Keratinocyte (primary cell): ENCODE results near the gene NF1. TPM values are rescaled to one million over a fixed set of nuclear protein-coding genes. Genes with fewer than 3 reads are reported as not detected.

Experiments
- DNase-seq: peaks from one replicate; pipeline ENCODE4 v3.0.0-alpha.2; 2011; ENCODE audit warnings: low read depth, missing footprints, low spot score
- FAIRE-seq: peaks from 2 replicates; lab custom pipeline; 2011; peaks lifted over from hg19 to GRCh38; lab: Jason Lieb, UNC
- H2AFZ ChIP-seq: 2 replicates; pipeline ENCODE4 v1.6.0; 2012; ENCODE audit warnings: low read length, control low read depth, inconsistent platforms; ENCODE audit not compliant: control insufficient read depth
- H3K27ac ChIP-seq: 2 replicates; pipeline ENCODE4 v1.5.1; 2011; ENCODE audit warnings: low read length; ENCODE audit not compliant: control insufficient read depth, insufficient read depth
- H3K27me3 ChIP-seq: 3 replicates; pipeline ENCODE4 v1.6.0; 2011; ENCODE audit warnings: low read length; ENCODE audit not compliant: control insufficient read depth, insufficient read depth; ENCODE audit errors: extremely low read depth
- H3K36me3 ChIP-seq, 2 experiments: 2 replicates in 1 of 2; 3 replicates in 1 of 2; pipeline ENCODE4 v1.5.1; 2011; ENCODE audit warnings: low read length in 2 of 2, mild to moderate bottlenecking in 1 of 2; ENCODE audit not compliant: control insufficient read depth in 2 of 2, insufficient read depth in 2 of 2; ENCODE audit errors: extremely low read depth in 1 of 2
- H3K4me1 ChIP-seq: 3 replicates; pipeline ENCODE4 v1.5.1; 2011; ENCODE audit warnings: low read length; ENCODE audit not compliant: control insufficient read depth, insufficient read depth; ENCODE audit errors: extremely low read depth
- H3K4me2 ChIP-seq: 3 replicates; pipeline ENCODE4 v1.6.0; 2011; ENCODE audit warnings: low read depth, low read length; ENCODE audit not compliant: control insufficient read depth, insufficient read depth; ENCODE audit errors: extremely low read depth
- H3K4me3 ChIP-seq, 3 experiments: fragments of 200-600 bp in 1 of 3; sonication (generic) in 1 of 3; 2 replicates in 2 of 3; 3 replicates in 1 of 3; pipeline ENCODE4 v1.5.1; 2011 to 2016; ENCODE audit warnings: low read length in 3 of 3, mild to moderate bottlenecking in 3 of 3, control low read depth in 2 of 3, inconsistent platforms in 1 of 3, low read depth in 1 of 3, mixed read lengths in 1 of 3, mixed run types in 1 of 3, moderate library complexity in 1 of 3; ENCODE audit not compliant: control insufficient read depth in 2 of 3, insufficient read depth in 2 of 3; ENCODE audit errors: extremely low read depth in 1 of 3
- H3K79me2 ChIP-seq: 2 replicates; pipeline ENCODE4 v1.6.0; 2012; ENCODE audit warnings: low read length; ENCODE audit not compliant: control insufficient read depth, insufficient read depth
- H3K9ac ChIP-seq: 3 replicates; pipeline ENCODE4 v1.6.0; 2011; ENCODE audit warnings: low read length; ENCODE audit not compliant: control insufficient read depth, insufficient read depth; ENCODE audit errors: extremely low read depth
- H3K9me1 ChIP-seq: 3 replicates; pipeline ENCODE4 v1.6.0; 2011; ENCODE audit warnings: low read length; ENCODE audit not compliant: control insufficient read depth, insufficient read depth; ENCODE audit errors: extremely low read depth
- H3K9me3 ChIP-seq: 2 replicates; pipeline ENCODE4 v1.5.1; 2012; ENCODE audit warnings: low read depth, low read length; ENCODE audit not compliant: control insufficient read depth
- H4K20me1 ChIP-seq: 3 replicates; pipeline ENCODE4 v1.6.0; 2011; ENCODE audit warnings: low read length; ENCODE audit not compliant: control insufficient read depth, insufficient read depth; ENCODE audit errors: extremely low read depth
- EZH2 ChIP-seq: IDR thresholded peaks from one replicate; pipeline ENCODE4 v1.6.1; 2012; ENCODE audit warnings: inconsistent platforms, mild to moderate bottlenecking, low read length, moderate library complexity
- dilution Hi-C: fragments of 300-500 bp; cut with MboI; formaldehyde crosslinking; loops from one replicate; pipeline ENCODE4 v1.7.0; 2020; ENCODE audit warnings: low sequenced_read_pairs; ENCODE audit not compliant: extremely low pct_ligation_motif_present
- polyA plus RNA-seq, 5 experiments: library from polyadenylated mRNA; depleted of rRNA in 3 of 5; stranded (reverse) in 3 of 5; stranded (forward) in 1 of 5; unstranded in 1 of 5; fragments of >200 nt; gene quantifications; 1 replicate in 1 of 5; 2 replicates in 3 of 5; 3 replicates in 1 of 5; pipeline versions ENCODE4 v1.2.1 to v1.2.3, GENCODE V29; 2011 to 2012; ENCODE audit warnings: missing spikeins in 2 of 5, low read depth in 1 of 5, low replicate concordance in 1 of 5
- TF ChIP-seq, protein P1 (sequence below), 3 experiments: IDR thresholded peaks in 1 of 3; conservative IDR thresholded peaks in 1 of 3; optimal IDR thresholded peaks in 1 of 3; 2 replicates in 2 of 3; 3 replicates in 1 of 3; pipeline versions ENCODE3 to v1.5.1; 2011; ENCODE audit warnings: low read length in 3 of 3, mild to moderate bottlenecking in 3 of 3, moderate library complexity in 2 of 3, control low read depth in 1 of 3, inconsistent platforms in 1 of 3; ENCODE audit not compliant: insufficient read depth in 2 of 3; ENCODE audit errors: extremely low read depth in 1 of 3

Gene NF1
- polyA plus RNA-seq, 1 donor (not counting 4 experiments of a cell fraction or from before 2014, with no cell fraction given), result 26.7 TPM

DNA sequence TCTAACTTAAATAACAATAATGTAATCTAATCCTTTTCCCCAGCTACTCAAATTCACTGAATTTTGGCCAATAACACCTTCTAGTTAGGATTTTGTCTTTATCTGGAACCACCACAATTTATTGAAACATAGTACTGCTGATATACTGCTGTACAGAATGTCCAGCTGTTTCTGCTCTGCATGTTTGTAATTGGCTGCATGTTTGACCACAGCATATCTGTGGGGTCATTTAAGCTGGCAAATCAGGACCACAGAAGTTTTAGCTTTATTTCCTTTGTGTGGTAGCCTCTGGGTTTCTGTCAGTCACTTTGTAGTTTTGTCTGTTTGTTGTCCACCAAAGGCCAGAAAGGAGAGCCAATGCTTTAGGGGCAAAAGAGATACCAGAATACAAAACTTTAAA, 274.5 kb downstream of the NF1 start:
- Histone ChIP-seq H3K27ac (no peak overlapping the region), H3K9ac (no peak overlapping the region), H3K4me2 (no peak overlapping the region), H3K27me3 (no peaks in the 10 kb centered on the region), H3K4me3 (no peak overlapping the region), H3K36me3 (peaks cover 4 to 12% of the 10 kb centered on the region in 2 experiments), H3K79me2 (no peaks in the 10 kb centered on the region), H4K20me1 (peaks cover 2% of the 10 kb centered on the region), H3K9me1 (no peaks in the 10 kb centered on the region), H2AFZ (no peak overlapping the region), H3K9me3 (no peaks in the 10 kb centered on the region), H3K4me1 (no peaks in the 10 kb centered on the region)
- dilution Hi-C loops, result no loop called here
- TF ChIP-seq, protein P1, sequence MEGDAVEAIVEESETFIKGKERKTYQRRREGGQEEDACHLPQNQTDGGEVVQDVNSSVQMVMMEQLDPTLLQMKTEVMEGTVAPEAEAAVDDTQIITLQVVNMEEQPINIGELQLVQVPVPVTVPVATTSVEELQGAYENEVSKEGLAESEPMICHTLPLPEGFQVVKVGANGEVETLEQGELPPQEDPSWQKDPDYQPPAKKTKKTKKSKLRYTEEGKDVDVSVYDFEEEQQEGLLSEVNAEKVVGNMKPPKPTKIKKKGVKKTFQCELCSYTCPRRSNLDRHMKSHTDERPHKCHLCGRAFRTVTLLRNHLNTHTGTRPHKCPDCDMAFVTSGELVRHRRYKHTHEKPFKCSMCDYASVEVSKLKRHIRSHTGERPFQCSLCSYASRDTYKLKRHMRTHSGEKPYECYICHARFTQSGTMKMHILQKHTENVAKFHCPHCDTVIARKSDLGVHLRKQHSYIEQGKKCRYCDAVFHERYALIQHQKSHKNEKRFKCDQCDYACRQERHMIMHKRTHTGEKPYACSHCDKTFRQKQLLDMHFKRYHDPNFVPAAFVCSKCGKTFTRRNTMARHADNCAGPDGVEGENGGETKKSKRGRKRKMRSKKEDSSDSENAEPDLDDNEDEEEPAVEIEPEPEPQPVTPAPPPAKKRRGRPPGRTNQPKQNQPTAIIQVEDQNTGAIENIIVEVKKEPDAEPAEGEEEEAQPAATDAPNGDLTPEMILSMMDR (optimal IDR thresholded peaks at IDR 0.05 in 1 of 3, IDR thresholded peaks at IDR 0.05 in 1 of 3, conservative IDR thresholded peaks at IDR 0.05 in 1 of 3; ENCODE audit: extremely low read depth in 1 of 3, insufficient read depth in 2 of 3, low read length in 3 of 3), result no peak
- no peak for TF ChIP-seq EZH2
- DNase-seq (no peak), FAIRE-seq (no peak)

DNA sequence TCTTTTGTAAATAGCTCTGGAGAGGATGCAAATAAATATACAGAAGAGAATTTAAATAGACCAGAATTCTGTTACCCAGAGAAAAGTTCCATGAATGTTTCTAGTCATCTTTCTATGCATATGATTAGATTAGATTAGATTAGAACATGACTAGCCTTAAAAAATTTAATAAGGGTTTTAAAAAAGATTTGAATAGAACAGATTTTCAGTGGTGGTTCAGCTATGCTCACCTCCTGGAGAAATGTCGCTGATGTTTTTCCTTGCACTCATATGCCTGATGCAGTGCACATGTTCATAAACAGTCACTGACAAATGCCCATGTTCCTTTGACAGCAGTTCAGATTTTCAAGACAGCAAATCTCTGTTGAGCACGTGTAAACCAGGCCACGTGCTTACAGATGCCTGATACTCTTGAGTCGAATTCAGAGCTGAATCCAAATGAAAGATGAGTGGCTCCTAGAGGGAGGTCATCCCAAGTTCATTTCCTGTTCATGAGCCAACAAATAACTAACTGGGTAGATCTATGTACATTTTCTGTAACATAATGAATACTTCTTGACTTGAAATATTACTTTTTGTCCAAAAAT, 276.8 kb downstream of the NF1 start:
- FAIRE-seq (no peak), DNase-seq (no peak)
- Histone ChIP-seq H3K9me1 (no peaks in the 10 kb centered on the region), H3K9me3 (no peaks in the 10 kb centered on the region), H3K27me3 (no peaks in the 10 kb centered on the region), H3K4me2 (no peak overlapping the region), H3K4me1 (no peaks in the 10 kb centered on the region), H2AFZ (no peak overlapping the region), H3K9ac (no peak overlapping the region), H3K4me3 (no peak overlapping the region), H3K27ac (no peak overlapping the region), H4K20me1 (no peaks in the 10 kb centered on the region), H3K79me2 (no peaks in the 10 kb centered on the region), H3K36me3 (peaks cover 3 to 8% of the 10 kb centered on the region in 2 experiments)
- dilution Hi-C loops, result no loop called here
- TF ChIP-seq, protein P1 (optimal IDR thresholded peaks at IDR 0.05 in 1 of 3, IDR thresholded peaks at IDR 0.05 in 1 of 3, conservative IDR thresholded peaks at IDR 0.05 in 1 of 3; ENCODE audit: extremely low read depth in 1 of 3, insufficient read depth in 2 of 3, low read length in 3 of 3), result no peak
